Measurements from ENCODE around the gene GABRR1.

GRCh38 chr6:89204096-89204495 is 13.1 kb downstream of the GABRR1 start:
- TF ChIP-seq CTCF (IDR thresholded peaks at IDR 0.05; ENCODE audit: borderline replicate concordance, extremely low read depth, low read length, poor library complexity, severe bottlenecking) = no peak
- no peak for TF ChIP-seq EZH2 (IDR thresholded peaks at IDR 0.05; ENCODE audit: borderline replicate concordance, low read depth, low read length, severe bottlenecking)

All from DND-41 (cell line).